GM23338 (cell line): Measurements from ENCODE around the gene GLUD2.

Source experiments
- CREB1 ChIP-seq: fragments of 250-450 bp; sonication (Bioruptor Pico); IDR thresholded peaks from 2 replicates; pipeline ENCODE4 v1.5.0; 2020; ENCODE audit warnings: low read depth, mild to moderate bottlenecking, moderate library complexity
- CTCF ChIP-seq, 2 experiments: fragments of 200-600 bp in 1 of 2; sonication (generic) in 1 of 2; conservative IDR thresholded peaks; 2 replicates each; pipeline versions ENCODE4 v1.5.1 to v1.6.1; 2016 to 2017; ENCODE audit warnings: antibody characterized with exemption in 2 of 2, low read depth in 2 of 2, mild to moderate bottlenecking in 2 of 2, moderate library complexity in 1 of 2
- ETS1 ChIP-seq: IDR thresholded peaks from 2 replicates; pipeline ENCODE4 v1.6.1; 2016; ENCODE audit warnings: antibody characterized with exemption
- EZH2 ChIP-seq: fragments of 200-600 bp; sonication (generic); IDR thresholded peaks from one replicate; pipeline ENCODE4 v1.8.0; 2017; ENCODE audit warnings: antibody characterized with exemption, mild to moderate bottlenecking, low read depth; ENCODE audit not compliant: unreplicated experiment
- EZH2phosphoT487 ChIP-seq: fragments of 200-600 bp; sonication (generic); IDR thresholded peaks from one replicate; pipeline ENCODE4 v1.8.1; 2018; ENCODE audit warnings: antibody characterized with exemption; ENCODE audit not compliant: unreplicated experiment
- JUNB ChIP-seq: IDR thresholded peaks from one replicate; pipeline ENCODE4 v1.6.1; 2016; ENCODE audit warnings: antibody characterized with exemption; ENCODE audit not compliant: unreplicated experiment
- NANOG ChIP-seq: IDR thresholded peaks from 2 replicates; pipeline ENCODE4 v1.6.1; 2016; ENCODE audit warnings: antibody characterized with exemption, borderline replicate concordance
- POLR2AphosphoS5 ChIP-seq: IDR thresholded peaks from 2 replicates; pipeline ENCODE4 v1.6.1; 2016; ENCODE audit warnings: antibody characterized with exemption, low read depth
- REST ChIP-seq: IDR thresholded peaks from one replicate; pipeline ENCODE4 v1.6.1; 2018; ENCODE audit warnings: antibody characterized with exemption; ENCODE audit not compliant: unreplicated experiment
- STAT1 ChIP-seq: IDR thresholded peaks from one replicate; pipeline ENCODE4 v1.6.1; 2016; ENCODE audit warnings: antibody characterized with exemption; ENCODE audit not compliant: unreplicated experiment
- ZNF114 ChIP-seq: fragments of 250-450 bp; sonication (Bioruptor Pico); IDR thresholded peaks from 2 replicates; pipeline ENCODE4 v1.5.0; 2020; ENCODE audit warnings: mild to moderate bottlenecking, moderate library complexity

GRCh38 chrX:121032531-121032930, 14.9 kb upstream of the GLUD2 start:
- TF ChIP-seq JUNB: no peak
- no peak for TF ChIP-seq CTCF (conservative IDR thresholded peaks at IDR 0.05; ENCODE audit: low read depth in 2 of 2)
- TF ChIP-seq NANOG: no peak
- no peak for TF ChIP-seq REST
- TF ChIP-seq ETS1: no peak
- TF ChIP-seq EZH2: no peak
- TF ChIP-seq POLR2AphosphoS5: no peak
- no peak for TF ChIP-seq CREB1 (CRISPR knock-in tag)
- no peak for TF ChIP-seq STAT1
- TF ChIP-seq EZH2phosphoT487: no peak
- TF ChIP-seq ZNF114 (CRISPR knock-in tag): no peak
